Activated T-helper 17 cell treated with anti-CD3 and anti-CD28 coated beads, Interleukin-2, amount 50 U/mL, for 72 hours (primary cell): ENCODE measurements around the gene UTS2B. TPM values are rescaled to one million over a fixed set of nuclear protein-coding genes. Genes with fewer than 3 reads are reported as not detected.
A peak's percentile ranks its signal among the peaks of the same experiment; 100 is the strongest.
"Not testable (repeated sequence)": the region's sequence is repeated elsewhere in the genome, so short reads cannot be mapped to it uniquely, and the experiment has no call there.

ENCODE experiments used
- ATAC-seq: fragments of 150-1000 bp; cut with Tn5 transposase; replicated peaks from 2 replicates; pipeline ENCODE4 v1.10.0; 2021; ENCODE audit warnings: mild to moderate bottlenecking, moderate library complexity
- H3K27ac Mint-ChIP-seq: one replicate; pipeline ENCODE4 v1.8.0; 2022; ENCODE audit warnings: mixed read lengths
- H3K27me3 Mint-ChIP-seq: one replicate; pipeline ENCODE4 v1.8.0; 2022; ENCODE audit warnings: mixed read lengths
- H3K36me3 Mint-ChIP-seq: one replicate; pipeline ENCODE4 v1.8.0; 2022; ENCODE audit warnings: low read depth, mild to moderate bottlenecking, mixed read lengths
- H3K4me1 Mint-ChIP-seq: one replicate; pipeline ENCODE4 v1.8.0; 2022; ENCODE audit warnings: mixed read lengths
- H3K4me3 Mint-ChIP-seq: one replicate; pipeline ENCODE4 v1.8.0; 2022; ENCODE audit warnings: mild to moderate bottlenecking, mixed read lengths
- H3K9me3 Mint-ChIP-seq: one replicate; pipeline ENCODE4 v1.8.0; 2022; ENCODE audit warnings: mixed read lengths
- total RNA-seq, 2 donors: library from RNA; stranded (reverse); gene quantifications; one replicate each; pipeline ENCODE4 v1.2.3, GENCODE V29; 2022

Gene UTS2B
- total RNA-seq, 2 donors from 2014 or later = not detected

- ATAC-seq = no peak
- no peaks in the 10 kb centered on the region for H3K36me3 Mint-ChIP-seq
- no peak overlapping the region for H3K4me3 Mint-ChIP-seq
- H3K4me1 Mint-ChIP-seq = peaks cover 5% of the 10 kb centered on the region
- H3K27ac Mint-ChIP-seq = no peak overlapping the region
- H3K9me3 Mint-ChIP-seq = no peaks in the 10 kb centered on the region
- no peaks in the 10 kb centered on the region for H3K27me3 Mint-ChIP-seq
These were observed 36.0 kb downstream of the UTS2B start for GRCh38 chr3:191294291-191294690.

DNA sequence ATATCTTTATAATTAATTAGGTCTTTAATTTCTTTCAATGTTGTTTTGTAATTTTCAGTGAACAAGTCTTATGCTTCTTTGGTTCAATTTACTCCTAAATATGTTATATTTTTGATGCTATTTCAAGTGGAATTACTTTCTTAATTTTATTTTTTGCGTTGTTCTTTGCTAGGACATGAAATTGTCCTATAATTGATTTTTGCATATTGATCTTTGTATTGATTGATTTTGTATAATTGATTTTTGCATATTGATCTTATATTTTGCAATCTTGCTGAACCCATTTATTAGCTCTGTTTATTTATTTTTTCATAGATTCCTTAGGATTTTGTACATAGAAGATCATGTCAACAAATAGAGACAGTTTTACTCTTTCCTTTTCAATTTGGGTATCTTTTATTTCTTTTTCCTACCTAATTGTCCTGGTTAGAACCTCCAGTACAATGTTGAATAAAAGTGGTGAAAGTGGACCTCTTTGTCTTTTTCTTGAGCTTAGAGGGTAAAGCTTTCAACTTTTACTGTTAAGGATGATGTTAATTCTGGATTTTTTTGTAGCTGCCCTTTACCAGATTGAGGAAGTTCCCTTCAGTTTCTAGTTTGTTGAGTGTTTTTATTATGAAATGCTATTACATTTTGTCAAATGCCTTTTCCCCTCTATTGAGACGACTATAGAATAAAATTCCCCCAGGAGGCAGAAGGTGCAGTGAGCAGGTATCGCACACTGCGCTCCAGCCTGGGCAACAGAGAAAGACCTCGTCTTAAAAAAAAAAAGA is 37.9 kb downstream of the UTS2B start:
- H3K4me3 Mint-ChIP-seq = no peak overlapping the region
- no peak overlapping the region for H3K27ac Mint-ChIP-seq
- H3K4me1 Mint-ChIP-seq = peaks cover 5% of the 10 kb centered on the region
- no peaks in the 10 kb centered on the region for H3K36me3 Mint-ChIP-seq
- no peak for ATAC-seq
- H3K27me3 Mint-ChIP-seq = no peaks in the 10 kb centered on the region
- no peaks in the 10 kb centered on the region for H3K9me3 Mint-ChIP-seq

- no peaks in the 10 kb centered on the region for H3K9me3 Mint-ChIP-seq
- H3K27me3 Mint-ChIP-seq = no peaks in the 10 kb centered on the region
- H3K36me3 Mint-ChIP-seq = no peaks in the 10 kb centered on the region
- peaks cover 5% of the 10 kb centered on the region for H3K4me1 Mint-ChIP-seq
- peak overlapping the region; percentile 57 for H3K4me3 Mint-ChIP-seq
- no peak for ATAC-seq
- H3K27ac Mint-ChIP-seq = no peak overlapping the region
These were observed 39.9 kb downstream of the UTS2B start for GRCh38 chr3:191290311-191291025.

DNA sequence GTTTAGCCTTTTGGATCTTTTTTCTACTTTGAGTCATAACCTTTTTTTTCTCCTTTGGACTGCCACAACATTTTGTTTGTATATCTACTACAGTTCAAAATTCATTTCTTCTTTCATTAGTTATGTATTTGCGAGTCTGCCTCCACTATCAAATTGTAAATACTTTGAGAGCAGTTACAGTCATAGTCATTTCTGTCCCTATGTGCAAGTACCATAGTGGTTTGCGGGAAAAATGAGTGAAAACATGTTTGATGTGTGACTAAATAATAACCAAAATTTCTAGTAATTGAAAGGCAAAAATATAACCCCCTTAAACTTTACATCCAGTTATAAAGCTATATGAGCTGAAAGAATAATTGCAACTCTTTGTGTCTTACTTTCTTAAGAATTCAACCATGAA is 46.9 kb downstream of the UTS2B start:
- H3K9me3 Mint-ChIP-seq = no peaks in the 10 kb centered on the region
- H3K4me3 Mint-ChIP-seq = no peak overlapping the region
- H3K27ac Mint-ChIP-seq = no peak overlapping the region
- no peaks in the 10 kb centered on the region for H3K4me1 Mint-ChIP-seq
- ATAC-seq = no peak
- no peaks in the 10 kb centered on the region for H3K36me3 Mint-ChIP-seq
- no peaks in the 10 kb centered on the region for H3K27me3 Mint-ChIP-seq

GRCh38 chr3:191282251-191283185 is 47.8 kb downstream of the UTS2B start:
- H3K27ac Mint-ChIP-seq = no peak overlapping the region
- no peaks in the 10 kb centered on the region for H3K9me3 Mint-ChIP-seq
- H3K4me1 Mint-ChIP-seq = no peaks in the 10 kb centered on the region
- ATAC-seq = no peak
- no peaks in the 10 kb centered on the region for H3K27me3 Mint-ChIP-seq
- no peak overlapping the region for H3K4me3 Mint-ChIP-seq
- H3K36me3 Mint-ChIP-seq = no peaks in the 10 kb centered on the region

- H3K4me1 Mint-ChIP-seq = no peaks in the 10 kb centered on the region
- no peak overlapping the region for H3K27ac Mint-ChIP-seq
- H3K36me3 Mint-ChIP-seq = no peaks in the 10 kb centered on the region
- no peak for ATAC-seq
- no peaks in the 10 kb centered on the region for H3K27me3 Mint-ChIP-seq
- H3K9me3 Mint-ChIP-seq = no peaks in the 10 kb centered on the region
- no peak overlapping the region for H3K4me3 Mint-ChIP-seq
These were observed 49.4 kb downstream of the UTS2B start for GRCh38 chr3:191280882-191281281.

- Mint-ChIP-seq H3K36me3 (no peaks in the 10 kb centered on the region), H3K27me3 (no peaks in the 10 kb centered on the region), H3K27ac (no peak overlapping the region), H3K4me3 (no peak overlapping the region), H3K9me3 (no peaks in the 10 kb centered on the region), H3K4me1 (no peaks in the 10 kb centered on the region)
- ATAC-seq = no peak
These were observed 50.2 kb downstream of the UTS2B start for GRCh38 chr3:191280111-191280510.

- H3K4me1 Mint-ChIP-seq = no peaks in the 10 kb centered on the region
- ATAC-seq = no peak
- peaks cover 5% of the 10 kb centered on the region for H3K9me3 Mint-ChIP-seq
- H3K27ac Mint-ChIP-seq = no peak overlapping the region
- no peak overlapping the region for H3K4me3 Mint-ChIP-seq
- H3K27me3 Mint-ChIP-seq = no peaks in the 10 kb centered on the region
- H3K36me3 Mint-ChIP-seq = no peaks in the 10 kb centered on the region
These were observed 54.6 kb downstream of the UTS2B start for GRCh38 chr3:191275751-191276150.

- H3K36me3 Mint-ChIP-seq, ATAC-seq, H3K27me3 Mint-ChIP-seq: not testable (repeated sequence)
These were observed 55.1 kb downstream of the UTS2B start for GRCh38 chr3:191275244-191275643.

GRCh38 chr3:191269289-191270085 is 60.8 kb downstream of the UTS2B start:
- no peaks in the 10 kb centered on the region for H3K4me1 Mint-ChIP-seq
- peaks cover 5% of the 10 kb centered on the region for H3K9me3 Mint-ChIP-seq
- no peak overlapping the region for H3K4me3 Mint-ChIP-seq
- ATAC-seq = no peak
- H3K27ac Mint-ChIP-seq = no peak overlapping the region
- no peaks in the 10 kb centered on the region for H3K36me3 Mint-ChIP-seq
- no peaks in the 10 kb centered on the region for H3K27me3 Mint-ChIP-seq

More at GRCh38 chr3:191275244-191275643, 55.1 kb downstream of the UTS2B start:
- not testable (repeated sequence) for H3K27ac Mint-ChIP-seq, H3K4me3 Mint-ChIP-seq, H3K9me3 Mint-ChIP-seq, H3K4me1 Mint-ChIP-seq

DNA sequence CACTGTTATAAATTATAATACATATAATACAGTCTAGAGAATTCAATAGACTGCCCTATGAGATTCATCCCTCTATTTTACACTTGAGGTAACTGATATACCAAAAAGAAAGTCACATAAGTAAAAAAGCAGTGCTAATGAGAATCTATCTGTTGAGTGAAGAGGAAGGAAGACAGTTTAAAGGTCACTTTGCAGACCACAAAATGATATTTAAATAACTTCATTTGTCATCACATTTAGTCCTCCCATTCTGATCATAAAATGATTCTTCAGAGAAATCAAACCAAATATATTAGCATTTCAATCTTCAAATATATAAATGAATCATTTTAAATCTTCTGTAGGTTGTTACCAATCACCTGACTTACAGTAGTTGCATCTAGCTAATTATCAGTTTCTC is 61.6 kb downstream of the UTS2B start:
- H3K9me3 Mint-ChIP-seq = peaks cover 5% of the 10 kb centered on the region
- no peak for ATAC-seq
- H3K4me3 Mint-ChIP-seq = no peak overlapping the region
- no peaks in the 10 kb centered on the region for H3K4me1 Mint-ChIP-seq
- no peaks in the 10 kb centered on the region for H3K36me3 Mint-ChIP-seq
- no peaks in the 10 kb centered on the region for H3K27me3 Mint-ChIP-seq
- no peak overlapping the region for H3K27ac Mint-ChIP-seq

- no peaks in the 10 kb centered on the region for H3K4me1 Mint-ChIP-seq
- no peaks in the 10 kb centered on the region for H3K9me3 Mint-ChIP-seq
- no peak overlapping the region for H3K4me3 Mint-ChIP-seq
- H3K27me3 Mint-ChIP-seq = peaks cover 1% of the 10 kb centered on the region
- no peak overlapping the region for H3K27ac Mint-ChIP-seq
- no peaks in the 10 kb centered on the region for H3K36me3 Mint-ChIP-seq
- ATAC-seq = no peak
These were observed 66.5 kb downstream of the UTS2B start for GRCh38 chr3:191263850-191264249.

DNA sequence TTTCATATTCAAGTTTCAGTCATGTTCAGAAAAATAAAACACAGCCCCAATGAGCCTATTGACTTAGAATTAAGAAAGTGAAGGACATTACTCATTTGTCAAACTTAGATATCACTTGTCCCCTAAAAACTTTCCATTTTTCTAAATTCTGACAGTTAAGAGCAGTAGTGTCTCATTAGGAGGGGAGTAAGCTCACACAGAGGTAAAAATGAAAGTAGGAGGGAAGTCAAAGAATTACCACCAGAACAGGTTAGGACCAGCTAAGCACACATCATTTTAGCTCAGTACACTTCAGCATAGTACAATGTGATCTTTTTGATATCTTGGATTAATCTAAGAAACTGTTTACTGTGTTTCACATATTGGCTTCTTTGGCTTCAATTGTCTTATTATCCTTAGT is 67.0 kb downstream of the UTS2B start:
- Mint-ChIP-seq H3K27me3 (peaks cover 3% of the 10 kb centered on the region), H3K9me3 (no peaks in the 10 kb centered on the region), H3K36me3 (no peaks in the 10 kb centered on the region), H3K4me3 (no peak overlapping the region), H3K27ac (no peak overlapping the region), H3K4me1 (no peaks in the 10 kb centered on the region)
- no peak for ATAC-seq

DNA sequence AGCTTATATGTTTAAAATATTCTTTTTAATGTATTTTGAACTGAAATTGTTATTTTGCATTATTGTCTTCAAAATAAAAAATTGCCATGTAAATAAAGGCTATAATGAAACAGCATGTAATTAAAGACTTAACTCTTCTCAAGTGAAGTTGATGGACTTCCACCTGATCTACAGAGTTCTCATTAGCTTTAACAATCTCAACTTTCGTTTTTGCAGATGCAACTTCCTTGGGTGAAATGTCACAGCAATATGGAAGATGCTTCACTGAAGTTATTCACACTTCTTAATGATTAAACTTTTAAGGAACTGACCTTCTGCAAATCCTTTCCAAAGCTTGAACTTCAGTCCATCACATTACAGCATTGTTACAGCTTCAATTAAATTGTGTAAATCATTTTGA is 67.7 kb downstream of the UTS2B start:
- Mint-ChIP-seq H3K4me3 (no peak overlapping the region), H3K9me3 (no peaks in the 10 kb centered on the region), H3K27ac (no peak overlapping the region), H3K27me3 (peaks cover 3% of the 10 kb centered on the region), H3K36me3 (no peaks in the 10 kb centered on the region), H3K4me1 (no peaks in the 10 kb centered on the region)
- no peak for ATAC-seq
